Caco-2 (cell line): ENCODE data around the gene SHISA8. TPM values are rescaled to one million over a fixed set of nuclear protein-coding genes. Genes with fewer than 3 reads are reported as not detected.
A peak's percentile ranks its signal among the peaks of the same experiment; 100 is the strongest.
"Not testable (repeated sequence)": the region's sequence is repeated elsewhere in the genome, so short reads cannot be mapped to it uniquely, and the experiment has no call there.

Source experiments
- BruUV-seq: library from RNA; stranded (reverse); fragments of 400-500 nt; replicated peaks from 2 replicates; lab custom pipeline; 2021; lab: Mats Ljungman, UMichigan
- CTCF ChIA-PET: fragments of 300-600 bp; sonication (Branson Sonifier 250); formaldehyde crosslinking; loops from one replicate; lab custom pipeline; 2022; ENCODE audit warnings: antibody characterized with exemption; lab: Charles Lee
- POLR2A ChIA-PET: fragments of 300-600 bp; sonication (Branson Sonifier 250); formaldehyde crosslinking; loops from one replicate; lab custom pipeline; 2022; ENCODE audit warnings: antibody characterized with exemption; lab: Charles Lee
- DNase-seq, 2 experiments: peaks; one replicate each; pipeline versions ENCODE4 v3.0.0 to v3.0.0-alpha.2; 2020 to 2022
- H3K27me3 ChIP-seq: replicated peaks from 2 replicates; pipeline ENCODE4 v1.6.0; 2011; ENCODE audit warnings: low read length; ENCODE audit not compliant: control insufficient read depth, insufficient read depth
- H3K36me3 ChIP-seq: 2 replicates; pipeline ENCODE4 v1.5.1; 2011; ENCODE audit warnings: low read length; ENCODE audit not compliant: control insufficient read depth, insufficient read depth
- H3K4me1 ChIP-seq: fragments of 250-450 bp; sonication (Bioruptor Pico); 2 replicates; pipeline ENCODE4 v1.5.1; 2020; ENCODE audit warnings: mild to moderate bottlenecking
- H3K4me3 ChIP-seq: 2 replicates; pipeline ENCODE4 v1.5.1; 2011; ENCODE audit warnings: low read depth, mild to moderate bottlenecking, control low read depth, low read length
- H3K9me3 ChIP-seq: fragments of 250-450 bp; sonication (Bioruptor Pico); 2 replicates; pipeline ENCODE4 v1.5.1; 2020; ENCODE audit warnings: mild to moderate bottlenecking, moderate library complexity
- H3K27ac Mint-ChIP-seq: one replicate; pipeline ENCODE4 v1.8.0; 2022; ENCODE audit warnings: mixed read lengths; ENCODE audit not compliant: unreplicated experiment
- H3K27me3 Mint-ChIP-seq: one replicate; pipeline ENCODE4 v1.8.0; 2022; ENCODE audit warnings: mixed read lengths; ENCODE audit not compliant: insufficient read depth, unreplicated experiment
- H3K36me3 Mint-ChIP-seq: one replicate; pipeline ENCODE4 v1.8.0; 2022; ENCODE audit warnings: mild to moderate bottlenecking, mixed read lengths; ENCODE audit not compliant: insufficient read depth, unreplicated experiment
- H3K4me1 Mint-ChIP-seq: one replicate; pipeline ENCODE4 v1.8.0; 2022; ENCODE audit warnings: low read depth, mixed read lengths; ENCODE audit not compliant: unreplicated experiment
- H3K4me3 Mint-ChIP-seq: one replicate; pipeline ENCODE4 v1.8.0; 2022; ENCODE audit warnings: mild to moderate bottlenecking, moderate library complexity, mixed read lengths; ENCODE audit not compliant: unreplicated experiment
- H3K9me3 Mint-ChIP-seq: one replicate; pipeline ENCODE4 v1.8.0; 2022; ENCODE audit warnings: mixed read lengths; ENCODE audit not compliant: unreplicated experiment
- CTCF ChIP-seq, 2 experiments: fragments of 200-600 bp in 1 of 2; IDR thresholded peaks; 1 replicate in 1 of 2; 2 replicates in 1 of 2; pipeline versions ENCODE4 v1.5.1 to v1.8.0; 2011 to 2022; ENCODE audit warnings: antibody characterized with exemption in 1 of 2, control low read depth in 1 of 2, inconsistent platforms in 1 of 2, low read depth in 1 of 2, low read length in 1 of 2, mild to moderate bottlenecking in 1 of 2, moderate library complexity in 1 of 2; ENCODE audit not compliant: insufficient read depth in 1 of 2, severe bottlenecking in 1 of 2, unreplicated experiment in 1 of 2
- intact Hi-C: fragments of 100-400 bp; cut with micrococcal nuclease; formaldehyde crosslinking; loops from one replicate; pipeline ENCODE4 v1.10.0; 2022; ENCODE audit not compliant: unreplicated experiment
- total RNA-seq: library from RNA; stranded (reverse); gene quantifications from 2 replicates; pipeline ENCODE4 v1.2.3, GENCODE V29; 2022

Gene SHISA8
- total RNA-seq, 1 experiment from 2014 or later: 1.4 TPM

GRCh38 chr22:41873391-41873790, 41.5 kb downstream of the SHISA8 start:
- POLR2A ChIA-PET: no interaction called here
- H3K36me3 Mint-ChIP-seq: peaks cover 87% of the 10 kb centered on the region
- no peak for TF ChIP-seq CTCF (IDR thresholded peaks at IDR 0.05; ENCODE audit: insufficient read depth in 1 of 2, low read depth in 1 of 2, low read length in 1 of 2, severe bottlenecking in 1 of 2, unreplicated experiment in 1 of 2)
- no peak overlapping the region for H3K4me3 Mint-ChIP-seq
- intact Hi-C loops: no loop called here
- CTCF ChIA-PET: no interaction called here
- BruUV-seq: TSS peak; percentile 20
- Histone ChIP-seq H3K36me3 (peaks cover 11% of the 10 kb centered on the region), H3K4me1 (no peaks in the 10 kb centered on the region), H3K4me3 (no peak overlapping the region), H3K9me3 (no peaks in the 10 kb centered on the region), H3K27me3 (no peaks in the 10 kb centered on the region)
- H3K4me1 Mint-ChIP-seq: no peaks in the 10 kb centered on the region
- H3K27me3 Mint-ChIP-seq: no peaks in the 10 kb centered on the region
- no peak for DNase-seq
- no peak overlapping the region for H3K27ac Mint-ChIP-seq
- H3K9me3 Mint-ChIP-seq: no peaks in the 10 kb centered on the region

- Mint-ChIP-seq H3K4me3 (no peak overlapping the region), H3K4me1 (no peaks in the 10 kb centered on the region), H3K27ac (no peak overlapping the region), H3K27me3 (no peaks in the 10 kb centered on the region), H3K9me3 (no peaks in the 10 kb centered on the region), H3K36me3 (peaks cover 95% of the 10 kb centered on the region)
- DNase-seq: no peak
- intact Hi-C loops: no loop called here
- TF ChIP-seq CTCF (IDR thresholded peaks at IDR 0.05; ENCODE audit: insufficient read depth in 1 of 2, low read depth in 1 of 2, low read length in 1 of 2, severe bottlenecking in 1 of 2, unreplicated experiment in 1 of 2): no peak
- Histone ChIP-seq H3K4me3 (no peak overlapping the region), H3K9me3 (no peaks in the 10 kb centered on the region), H3K4me1 (no peaks in the 10 kb centered on the region), H3K27me3 (no peaks in the 10 kb centered on the region), H3K36me3 (peaks cover 11% of the 10 kb centered on the region)
- CTCF ChIA-PET: interaction anchor here (1.2 kb wide), 1 partner anchor 174 kb away, joined by 4 read pairs; no protein-coding TSS in a partner anchor
- BruUV-seq: no TSS peak
- POLR2A ChIA-PET: no interaction called here
Measured at GRCh38 chr22:41870786-41871185, 44.1 kb downstream of the SHISA8 start.

- peaks cover 94% of the 10 kb centered on the region for H3K36me3 Mint-ChIP-seq
- H3K4me1 ChIP-seq, DNase-seq, H3K27me3 Mint-ChIP-seq, H3K27ac Mint-ChIP-seq, H3K9me3 ChIP-seq, H3K4me3 ChIP-seq, H3K9me3 Mint-ChIP-seq, BruUV-seq, intact Hi-C loops, H3K4me3 Mint-ChIP-seq, H3K4me1 Mint-ChIP-seq, H3K27me3 ChIP-seq: not testable (repeated sequence)
- peaks cover 10% of the 10 kb centered on the region for H3K36me3 ChIP-seq
- ChIA-PET POLR2A (interaction anchor here (0.7 kb wide), 1 partner anchor 77 kb away, joined by 3 read pairs; the partner anchor contains the start of gene CENPM), CTCF (interaction anchor here (0.7 kb wide), 1 partner anchor 25 kb away, joined by 3 read pairs; no protein-coding TSS in a partner anchor)
Measured at GRCh38 chr22:41870081-41870480, 44.8 kb downstream of the SHISA8 start.
